Stomach (tissue), 4 donors: ENCODE results near the gene ZNF19.

Source experiments
- EP300 ChIP-seq: sonication (generic); formaldehyde crosslinking; IDR thresholded peaks from one replicate; pipeline ENCODE4 v1.6.1; 2017; ENCODE audit warnings: antibody characterized with exemption
- POLR2A ChIP-seq, 4 donors: fragments of 450-650 bp; IDR thresholded peaks; one replicate each; pipeline ENCODE4 v1.6.1; 2016; ENCODE audit warnings: antibody characterized with exemption in 4 of 4, control low read depth in 2 of 4, mild to moderate bottlenecking in 1 of 4, moderate library complexity in 1 of 4
- POLR2AphosphoS5 ChIP-seq, 3 donors: sonication (generic); formaldehyde crosslinking; IDR thresholded peaks; one replicate each; pipeline ENCODE4 v1.6.1; 2016; ENCODE audit warnings: antibody characterized with exemption in 3 of 3
- TF ChIP-seq, protein P1 (sequence below), 7 experiments: fragments of 450-650 bp in 4 of 7; fragments of 200-600 bp in 3 of 7; sonication (generic) in 3 of 7; IDR thresholded peaks; one replicate each; pipeline ENCODE4 v1.5.1; 2016 to 2019; ENCODE audit warnings: antibody characterized with exemption in 7 of 7, control low read depth in 2 of 7, mild to moderate bottlenecking in 1 of 7

- TF ChIP-seq POLR2A (IDR thresholded peaks at IDR 0.05): no peak
- TF ChIP-seq, protein P1, sequence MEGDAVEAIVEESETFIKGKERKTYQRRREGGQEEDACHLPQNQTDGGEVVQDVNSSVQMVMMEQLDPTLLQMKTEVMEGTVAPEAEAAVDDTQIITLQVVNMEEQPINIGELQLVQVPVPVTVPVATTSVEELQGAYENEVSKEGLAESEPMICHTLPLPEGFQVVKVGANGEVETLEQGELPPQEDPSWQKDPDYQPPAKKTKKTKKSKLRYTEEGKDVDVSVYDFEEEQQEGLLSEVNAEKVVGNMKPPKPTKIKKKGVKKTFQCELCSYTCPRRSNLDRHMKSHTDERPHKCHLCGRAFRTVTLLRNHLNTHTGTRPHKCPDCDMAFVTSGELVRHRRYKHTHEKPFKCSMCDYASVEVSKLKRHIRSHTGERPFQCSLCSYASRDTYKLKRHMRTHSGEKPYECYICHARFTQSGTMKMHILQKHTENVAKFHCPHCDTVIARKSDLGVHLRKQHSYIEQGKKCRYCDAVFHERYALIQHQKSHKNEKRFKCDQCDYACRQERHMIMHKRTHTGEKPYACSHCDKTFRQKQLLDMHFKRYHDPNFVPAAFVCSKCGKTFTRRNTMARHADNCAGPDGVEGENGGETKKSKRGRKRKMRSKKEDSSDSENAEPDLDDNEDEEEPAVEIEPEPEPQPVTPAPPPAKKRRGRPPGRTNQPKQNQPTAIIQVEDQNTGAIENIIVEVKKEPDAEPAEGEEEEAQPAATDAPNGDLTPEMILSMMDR (IDR thresholded peaks at IDR 0.05): no peak
- TF ChIP-seq POLR2AphosphoS5 (IDR thresholded peaks at IDR 0.05): no peak
- no peak for TF ChIP-seq EP300
Measured at GRCh38 chr16:71425746-71426068, 63.4 kb downstream of the ZNF19 start.
